GM21367 (cell line): ENCODE data around the gene SRSF10.
A peak's percentile ranks its signal among the peaks of the same experiment; 100 is the strongest.
"Not testable (repeated sequence)": the region's sequence is repeated elsewhere in the genome, so short reads cannot be mapped to it uniquely, and the experiment has no call there.

Source experiments
- ATAC-seq: cut with Tn5 transposase; IDR thresholded peaks from one replicate; pipeline ENCODE4 v1.9.1; 2021; ENCODE audit not compliant: unreplicated experiment

Gene SRSF10

DNA sequence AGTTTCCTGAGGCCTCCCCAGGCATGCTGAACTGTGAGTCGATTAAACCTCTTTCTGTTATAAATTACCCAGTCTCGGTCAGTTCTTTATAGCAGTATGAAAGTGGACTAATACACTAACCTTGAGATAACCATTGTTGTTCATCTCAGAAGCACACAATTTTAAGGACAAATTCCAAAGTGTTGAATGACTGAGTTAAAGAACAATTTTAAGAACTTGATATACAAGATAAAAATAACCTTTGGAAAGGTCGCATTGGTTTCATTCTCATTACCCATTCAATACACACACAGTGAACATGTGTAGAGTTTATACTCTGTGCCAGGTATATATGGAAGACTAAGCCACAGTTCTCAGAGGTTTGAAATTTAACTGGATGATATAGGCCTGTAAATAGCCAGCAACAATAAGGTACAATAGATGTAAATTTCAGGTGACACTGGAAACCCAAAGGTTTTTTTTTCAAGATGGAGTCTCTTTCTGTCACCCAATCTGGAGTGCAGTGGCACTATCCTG lies 19.1 kb upstream of the SRSF10 start:
- no peak for ATAC-seq

DNA sequence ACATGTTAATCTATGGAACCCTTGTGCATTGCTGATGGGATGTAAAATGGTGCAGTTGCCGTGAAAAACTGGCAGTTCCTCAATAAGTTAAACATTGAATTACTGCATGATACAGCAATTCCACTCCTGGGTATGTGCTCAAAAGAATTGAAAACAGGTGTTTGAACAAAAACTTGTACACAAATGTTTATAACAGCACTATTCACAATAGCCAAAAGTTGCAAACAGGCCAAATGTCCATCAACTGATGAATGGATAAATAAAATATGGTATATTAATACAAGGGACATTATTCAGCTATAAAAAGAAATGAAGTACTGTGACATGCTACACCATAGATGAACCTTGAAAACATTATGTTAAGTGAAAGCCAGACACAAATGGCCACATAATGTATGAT lies 17.7 kb upstream of the SRSF10 start:
- no peak for ATAC-seq

DNA sequence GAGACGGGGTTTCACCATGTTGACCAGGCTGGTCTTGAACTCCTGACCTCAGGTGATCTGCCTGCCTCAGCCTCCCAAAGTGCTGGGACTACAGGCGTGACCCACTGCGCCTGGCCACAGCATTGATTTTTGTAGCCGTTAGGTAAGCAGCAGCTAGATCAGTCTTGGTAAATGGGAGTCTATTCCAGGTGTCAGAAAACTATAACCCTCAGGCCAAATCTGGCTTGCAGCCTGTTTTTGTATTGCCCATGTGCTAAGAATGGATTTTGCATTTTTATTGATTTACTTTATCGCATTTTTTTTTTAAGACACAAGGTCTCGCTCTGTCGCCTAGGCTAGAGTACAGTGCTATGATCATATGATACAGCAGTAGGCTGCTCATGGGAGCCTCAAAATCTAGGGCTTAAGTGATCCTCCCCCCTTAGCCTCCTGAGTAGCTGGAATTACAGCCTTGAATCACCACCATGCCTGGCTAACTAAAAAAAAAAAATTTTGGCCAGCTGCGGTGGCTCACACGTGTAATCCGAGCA lies 16.6 kb upstream of the SRSF10 start:
- no peak for ATAC-seq

- ATAC-seq: no peak
Observed at GRCh38 chr1:23995431-23995837, 15.3 kb upstream of the SRSF10 start.

GRCh38 chr1:23992011-23992410 lies 11.9 kb upstream of the SRSF10 start:
- not testable (repeated sequence) for ATAC-seq

DNA sequence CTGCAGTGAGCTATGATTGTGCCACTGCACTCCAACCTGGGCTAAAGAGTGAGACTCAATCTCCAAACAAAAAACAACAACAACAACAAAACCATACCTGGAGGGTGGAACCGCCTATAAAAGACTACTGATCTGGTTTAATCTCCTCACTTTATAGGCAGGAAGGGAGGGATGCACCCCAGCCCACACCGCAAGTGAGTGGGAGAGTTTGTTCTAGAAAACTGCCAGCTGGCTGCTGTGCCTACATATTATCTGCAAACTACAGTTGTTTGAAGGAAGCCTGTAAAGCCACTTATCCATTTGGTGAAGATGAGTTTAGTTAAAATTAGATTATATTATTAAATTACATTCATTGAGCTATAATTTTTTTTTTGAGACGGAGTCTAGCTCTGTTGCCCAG lies 9.1 kb upstream of the SRSF10 start:
- ATAC-seq: no peak

GRCh38 chr1:23987038-23987437 lies 6.9 kb upstream of the SRSF10 start:
- ATAC-seq: not testable (repeated sequence)

GRCh38 chr1:23984417-23985186 lies 4.5 kb upstream of the SRSF10 start:
- ATAC-seq: no peak

- ATAC-seq: peak; percentile 21
Observed at GRCh38 chr1:23980728-23981070, 572 bp upstream of the SRSF10 start.

DNA sequence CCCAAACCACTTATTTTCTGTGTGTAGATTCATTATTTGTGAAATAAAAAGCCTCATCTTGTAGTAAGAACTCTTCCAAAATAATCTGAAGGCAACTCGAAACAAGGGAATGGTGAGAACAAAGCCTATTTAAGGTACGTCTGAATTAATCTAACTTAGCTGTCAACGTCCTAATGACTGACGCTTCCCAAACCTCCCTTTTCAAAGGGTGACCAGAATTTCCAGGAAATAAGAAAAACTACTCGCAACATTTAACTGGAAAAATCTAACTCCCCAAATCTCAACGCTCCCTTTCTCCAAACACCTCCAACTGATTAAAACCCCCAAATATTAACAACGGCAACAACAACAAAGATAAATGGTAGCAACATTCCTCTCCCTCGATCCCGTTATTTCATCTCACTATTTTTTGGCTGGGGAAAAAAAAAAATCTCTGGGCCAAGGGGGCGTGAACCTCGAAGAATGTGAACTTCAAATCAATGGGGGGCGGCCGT lies 693 bp downstream of the SRSF10 start:
- no peak for ATAC-seq

GRCh38 chr1:23978805-23979204 lies 1.3 kb downstream of the SRSF10 start:
- no peak for ATAC-seq

- no peak for ATAC-seq
Observed at GRCh38 chr1:23977854-23978191, 2.3 kb downstream of the SRSF10 start.

DNA sequence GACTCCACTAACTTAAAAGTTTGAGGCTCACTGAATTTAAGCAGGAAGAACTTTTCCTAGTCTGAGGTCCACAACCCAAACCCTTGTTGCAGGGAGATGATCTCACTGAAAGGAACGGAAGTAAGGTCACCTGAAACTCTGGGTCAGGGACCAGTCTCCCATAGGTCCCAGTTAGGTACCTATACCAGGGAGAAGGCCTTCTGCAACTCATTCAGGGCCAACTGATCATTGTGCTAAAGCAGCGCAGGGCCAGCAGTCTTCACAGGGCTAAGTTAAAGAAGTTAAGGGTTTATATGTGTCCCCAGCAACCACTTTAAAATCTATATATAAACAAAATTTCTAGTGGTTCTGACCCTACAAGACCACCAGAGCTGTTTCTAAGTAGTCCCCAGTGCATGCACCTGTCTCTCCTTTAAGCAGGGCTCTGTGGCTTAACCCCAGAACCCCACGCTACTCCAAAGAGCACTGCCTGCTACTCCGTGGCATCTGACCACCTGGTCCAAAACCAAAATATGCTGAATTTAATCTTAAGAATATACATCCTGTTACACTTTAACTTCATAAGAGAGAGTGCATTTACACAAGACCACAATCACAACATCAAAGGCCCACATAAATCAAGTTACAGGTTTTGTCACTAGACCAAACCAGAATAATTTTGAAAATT lies 2.8 kb downstream of the SRSF10 start:
- ATAC-seq: no peak

GRCh38 chr1:23967871-23968270 lies 12.3 kb downstream of the SRSF10 start:
- ATAC-seq: no peak

- ATAC-seq: no peak
Observed at GRCh38 chr1:23966973-23967493, 13.1 kb downstream of the SRSF10 start.

DNA sequence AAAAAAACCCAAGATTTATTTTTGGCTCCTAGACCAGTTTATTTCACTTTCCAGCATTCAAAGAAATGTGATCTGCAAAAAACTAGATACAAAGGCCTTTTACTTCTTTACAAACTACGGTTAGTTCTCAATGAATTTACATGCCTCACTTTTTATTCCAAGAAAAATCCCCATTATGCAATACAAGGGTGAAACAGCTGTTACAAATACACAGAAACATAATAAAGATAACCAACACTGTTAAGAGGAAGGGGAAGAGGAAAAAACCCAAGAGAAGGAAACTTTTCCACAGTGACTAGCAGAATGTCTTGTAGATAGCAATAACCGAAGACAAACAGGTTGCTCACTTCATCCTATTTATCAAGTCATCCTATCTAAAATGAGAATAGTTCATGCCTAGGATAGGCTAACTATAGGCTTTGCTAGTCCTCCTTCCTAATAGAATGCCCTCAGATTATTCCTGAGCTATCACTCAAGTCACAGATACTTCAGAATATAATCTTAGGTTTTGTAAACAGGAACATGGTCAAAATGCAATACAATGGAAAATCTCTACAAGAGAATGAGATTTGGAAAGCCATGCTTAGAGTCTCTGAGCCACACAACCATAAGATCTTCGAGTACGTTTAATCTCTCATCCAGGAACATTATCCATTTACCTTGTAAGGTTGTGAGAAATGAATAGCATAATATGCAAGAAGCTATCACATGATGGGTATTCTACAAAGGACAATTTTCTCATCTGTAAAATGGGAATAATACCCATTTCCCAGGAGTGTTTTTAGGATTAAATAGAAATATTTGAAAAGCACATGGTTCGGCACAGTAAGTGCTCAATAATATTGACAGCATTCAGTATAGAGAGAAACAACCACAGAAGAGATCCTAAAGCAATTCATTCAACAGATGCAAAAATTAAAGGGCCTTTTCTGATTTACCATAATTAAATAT lies 15.1 kb downstream of the SRSF10 start:
- no peak for ATAC-seq

DNA sequence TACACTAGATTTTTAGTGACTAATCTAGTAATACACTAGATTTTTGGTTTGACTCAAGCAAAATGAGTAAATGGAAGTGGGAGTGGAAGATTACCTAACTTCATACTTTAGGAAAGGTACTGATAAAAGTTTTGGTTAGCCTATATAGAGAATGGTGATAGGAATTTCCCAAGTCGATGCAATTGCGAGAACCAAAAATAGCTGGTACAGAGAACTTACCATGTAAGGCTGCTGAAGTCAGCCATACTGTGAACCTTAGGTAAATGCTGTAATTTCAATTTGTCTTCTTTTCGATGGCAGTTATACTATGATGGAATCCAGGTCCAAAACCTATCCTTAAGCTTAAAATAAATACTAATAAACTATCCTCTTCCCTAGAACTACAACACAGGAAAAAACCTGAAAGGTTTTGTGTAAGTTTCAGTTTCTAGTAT lies 15.9 kb downstream of the SRSF10 start:
- no peak for ATAC-seq

GRCh38 chr1:23963617-23964234 lies 16.4 kb downstream of the SRSF10 start:
- ATAC-seq: no peak

- no peak for ATAC-seq
Observed at GRCh38 chr1:23960291-23961020, 19.7 kb downstream of the SRSF10 start.
